Esophagus squamous epithelium (tissue), 5 donors: ENCODE measurements around the gene PPFIA2. TPM values are rescaled to one million over a fixed set of nuclear protein-coding genes. Genes with fewer than 3 reads are reported as not detected.

ENCODE experiments used
- DNase-seq: peaks from one replicate; lab custom pipeline; 2025; lab: John Stamatoyannopoulos, UW
- H3K27ac ChIP-seq, 4 donors: fragments of 200-600 bp; sonication (generic); one replicate each; pipeline ENCODE4 v1.5.1; 2016 to 2019; ENCODE audit warnings: mild to moderate bottlenecking in 1 of 4
- H3K27me3 ChIP-seq, 4 donors: fragments of 200-600 bp; sonication (generic); 1 replicate in 3 of 4; 2 replicates in 1 of 4; pipeline versions ENCODE4 v1.5.1 to v1.6.0; 2017 to 2021; ENCODE audit warnings: antibody characterized with exemption in 1 of 4
- H3K36me3 ChIP-seq, 3 donors: fragments of 200-600 bp; sonication (generic); one replicate each; pipeline ENCODE4 v1.5.1; 2016 to 2019
- H3K4me1 ChIP-seq, 3 donors: fragments of 200-600 bp; sonication (generic); one replicate each; pipeline ENCODE4 v1.5.1; 2017 to 2019
- H3K4me3 ChIP-seq, 4 donors: fragments of 200-600 bp; sonication (generic); 1 replicate in 3 of 4; 2 replicates in 1 of 4; pipeline ENCODE4 v1.5.1; 2016 to 2019; ENCODE audit warnings: mild to moderate bottlenecking in 2 of 4, moderate library complexity in 1 of 4
- H3K9me3 ChIP-seq, 3 donors: fragments of 200-600 bp; sonication (generic); one replicate each; pipeline ENCODE4 v1.5.1; 2016 to 2019
- CTCF ChIP-seq, 6 experiments: fragments of 450-650 bp in 4 of 6; fragments of 200-600 bp in 2 of 6; sonication (generic) in 2 of 6; IDR thresholded peaks; one replicate each; pipeline ENCODE4 v1.5.1; 2016 to 2019; ENCODE audit warnings: antibody characterized with exemption in 6 of 6, mild to moderate bottlenecking in 4 of 6, moderate library complexity in 4 of 6
- POLR2A ChIP-seq, 4 donors: fragments of 450-650 bp; IDR thresholded peaks; one replicate each; pipeline ENCODE4 v1.6.1; 2017; ENCODE audit warnings: antibody characterized with exemption in 4 of 4, mild to moderate bottlenecking in 4 of 4, moderate library complexity in 3 of 4
- WGBS, 2 donors: methylation state at CpG; one replicate each; pipeline ENCODE4 v1.1.5; 2018; 5-methylcytosine and 5-hydroxymethylcytosine counted together
- intact Hi-C: fragments of 100-400 bp; cut with DNase I; formaldehyde crosslinking; loops from one replicate; pipeline ENCODE4 v1.15.0; 2022
- total RNA-seq, 4 donors: library from RNA; depleted of rRNA; stranded (reverse); fragments of >200 nt; gene quantifications; one replicate each; pipeline ENCODE4 v1.1.0, GENCODE V29; 2016
- donor health status: DM: yes; HTN: yes; CAD: no.

Gene PPFIA2
- total RNA-seq, 4 donors from 2014 or later: 0.31 to 2.3 (median 0.55) TPM

GRCh38 chr12:81294325-81295190 is 464.6 kb downstream of the PPFIA2 start:
- TF ChIP-seq POLR2A (IDR thresholded peaks at IDR 0.05) (no peak), CTCF (IDR thresholded peaks at IDR 0.05) (no peak)
- H3K4me1 ChIP-seq: no peaks in the 10 kb centered on the region
- 66 to 73% methylated on average over 12 of the region's 12 CpGs for WGBS, 2 donors
- H3K4me3 ChIP-seq: no peak overlapping the region
- no peaks in the 10 kb centered on the region for H3K36me3 ChIP-seq
- intact Hi-C loops: no loop called here
- no peak overlapping the region for H3K27ac ChIP-seq
- no peak for DNase-seq
- H3K27me3 ChIP-seq: no peaks in the 10 kb centered on the region
- H3K9me3 ChIP-seq: no peaks in the 10 kb centered on the region

- no peak for TF ChIP-seq POLR2A (IDR thresholded peaks at IDR 0.05)
- TF ChIP-seq CTCF (IDR thresholded peaks at IDR 0.05): no peak
- H3K4me3 ChIP-seq: no peak overlapping the region
- intact Hi-C loops: no loop called here
- no peaks in the 10 kb centered on the region for H3K9me3 ChIP-seq
- no peak overlapping the region for H3K27ac ChIP-seq
- H3K27me3 ChIP-seq: no peaks in the 10 kb centered on the region
- H3K36me3 ChIP-seq: no peaks in the 10 kb centered on the region
- DNase-seq: no peak
- H3K4me1 ChIP-seq: no peaks in the 10 kb centered on the region
Measured at GRCh38 chr12:81288651-81289050, 470.5 kb downstream of the PPFIA2 start.

- 37 to 72% methylated on average over 2 to 3 of the region's 3 CpGs for WGBS, 2 donors
- no peak for DNase-seq
- Histone ChIP-seq H3K27me3 (no peaks in the 10 kb centered on the region), H3K4me3 (no peak overlapping the region), H3K4me1 (no peaks in the 10 kb centered on the region), H3K36me3 (no peaks in the 10 kb centered on the region), H3K9me3 (no peaks in the 10 kb centered on the region), H3K27ac (no peak overlapping the region)
- intact Hi-C loops: no loop called here
- TF ChIP-seq CTCF (IDR thresholded peaks at IDR 0.05) (no peak), POLR2A (IDR thresholded peaks at IDR 0.05) (no peak)
Measured at GRCh38 chr12:81284137-81284536, 475.0 kb downstream of the PPFIA2 start.

- TF ChIP-seq POLR2A (IDR thresholded peaks at IDR 0.05): no peak
- 72 to 76% methylated on average over 8 of the region's 8 CpGs for WGBS, 2 donors
- DNase-seq: no peak
- H3K27ac ChIP-seq: no peak overlapping the region
- H3K4me1 ChIP-seq: no peaks in the 10 kb centered on the region
- no peaks in the 10 kb centered on the region for H3K9me3 ChIP-seq
- no peak overlapping the region for H3K4me3 ChIP-seq
- H3K27me3 ChIP-seq: no peaks in the 10 kb centered on the region
- H3K36me3 ChIP-seq: no peaks in the 10 kb centered on the region
- intact Hi-C loops: no loop called here
Measured at GRCh38 chr12:81274637-81275529, 484.3 kb downstream of the PPFIA2 start.

GRCh38 chr12:81270385-81270784 is 488.8 kb downstream of the PPFIA2 start:
- TF ChIP-seq CTCF (IDR thresholded peaks at IDR 0.05) (no peak), POLR2A (IDR thresholded peaks at IDR 0.05) (no peak)
- no peak overlapping the region for H3K4me3 ChIP-seq
- WGBS, 2 donors: 89 to 92% methylated on average over 5 of the region's 5 CpGs

More at GRCh38 chr12:81270385-81270784, 488.8 kb downstream of the PPFIA2 start:
- H3K27ac ChIP-seq: no peak overlapping the region
- no peaks in the 10 kb centered on the region for H3K36me3 ChIP-seq
- no peaks in the 10 kb centered on the region for H3K9me3 ChIP-seq
- intact Hi-C loops: no loop called here
- no peak for DNase-seq
- H3K27me3 ChIP-seq: no peaks in the 10 kb centered on the region
- no peaks in the 10 kb centered on the region for H3K4me1 ChIP-seq
